GM19438 (cell line): ENCODE measurements around the gene USP4.
"Not testable (repeated sequence)": the region's sequence is repeated elsewhere in the genome, so short reads cannot be mapped to it uniquely, and the experiment has no call there.

Experiments used
- ATAC-seq: cut with Tn5 transposase; IDR thresholded peaks from one replicate; pipeline ENCODE4 v1.9.1; 2021; ENCODE audit warnings: low read depth; ENCODE audit not compliant: unreplicated experiment

The USP4 gene

DNA sequence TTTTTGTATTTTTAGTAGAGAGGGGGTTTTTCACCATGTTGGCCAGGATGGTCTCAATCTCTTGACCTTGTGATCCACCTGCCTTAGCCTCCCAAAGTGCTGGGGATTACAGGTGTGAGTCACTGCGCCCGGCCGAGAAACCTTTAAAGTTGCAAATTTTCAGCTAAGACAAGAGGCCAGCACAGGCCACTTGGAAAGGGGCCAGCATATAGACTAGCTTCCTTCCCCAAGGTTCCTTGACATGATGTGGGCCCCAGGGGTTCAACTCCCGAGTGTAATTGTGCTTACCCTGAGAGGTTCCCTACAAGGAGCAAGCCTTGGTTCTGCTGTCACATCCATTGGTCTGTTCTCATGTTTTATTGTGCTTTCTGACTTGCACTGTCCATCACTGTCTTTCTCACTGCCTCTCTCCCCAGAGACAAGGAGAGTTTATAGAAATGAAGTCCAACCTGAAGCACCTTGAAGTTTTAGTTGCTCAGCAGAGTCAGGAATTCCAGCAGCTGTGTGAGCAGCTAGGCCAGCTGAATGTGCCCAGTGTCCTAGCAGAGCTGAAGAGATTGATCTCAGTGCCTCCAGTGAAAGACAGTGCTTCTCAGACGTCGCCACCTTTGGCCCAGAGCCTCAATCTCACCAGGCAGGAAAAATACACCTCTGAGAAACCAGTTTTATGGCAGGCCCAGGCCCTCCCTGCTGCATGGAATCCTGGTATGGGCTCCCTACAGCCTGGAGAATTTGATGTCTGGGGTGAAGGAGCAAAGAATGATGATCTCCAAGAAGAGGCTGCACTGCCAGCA is 83.9 kb downstream of the USP4 start:
- ATAC-seq: no peak

DNA sequence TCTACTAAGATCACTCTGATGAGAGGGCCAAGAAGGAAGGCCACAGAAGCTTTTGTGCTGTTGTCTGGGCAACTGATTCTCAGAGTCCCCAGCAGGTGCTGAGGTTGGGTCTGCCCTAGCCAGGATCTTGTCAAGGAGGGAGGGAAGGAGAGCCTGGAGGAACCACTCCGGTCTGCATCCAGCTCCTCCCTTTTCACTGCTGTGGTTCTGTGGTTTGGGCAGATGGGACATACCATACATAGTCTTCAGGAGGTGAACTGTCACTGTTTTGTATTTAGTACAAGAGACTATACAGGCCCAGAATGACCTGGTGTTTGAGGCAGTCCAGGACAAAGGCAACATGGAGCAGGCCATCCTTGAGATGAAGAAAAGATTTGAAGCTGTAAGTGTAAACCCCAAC is 84.7 kb downstream of the USP4 start:
- ATAC-seq: no peak

DNA sequence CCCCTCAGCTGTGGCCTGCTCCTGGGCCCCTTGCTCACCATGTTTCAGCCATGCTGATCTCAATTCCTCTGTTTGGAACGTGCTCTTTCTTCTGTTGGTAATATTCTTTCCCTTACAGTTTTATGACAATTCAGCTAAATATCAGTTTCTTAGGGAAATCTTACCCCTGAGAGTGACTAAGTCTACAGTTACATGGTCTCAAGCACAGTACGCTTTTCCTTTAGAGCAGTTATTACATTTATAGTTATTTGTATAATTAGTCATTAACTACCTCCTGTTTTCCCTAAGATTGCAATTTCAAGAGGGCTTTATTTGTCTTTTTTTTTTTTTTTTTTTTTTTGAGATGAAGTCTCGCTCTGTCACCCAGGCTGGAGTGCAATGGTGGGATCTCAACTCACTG is 86.3 kb downstream of the USP4 start:
- no peak for ATAC-seq

DNA sequence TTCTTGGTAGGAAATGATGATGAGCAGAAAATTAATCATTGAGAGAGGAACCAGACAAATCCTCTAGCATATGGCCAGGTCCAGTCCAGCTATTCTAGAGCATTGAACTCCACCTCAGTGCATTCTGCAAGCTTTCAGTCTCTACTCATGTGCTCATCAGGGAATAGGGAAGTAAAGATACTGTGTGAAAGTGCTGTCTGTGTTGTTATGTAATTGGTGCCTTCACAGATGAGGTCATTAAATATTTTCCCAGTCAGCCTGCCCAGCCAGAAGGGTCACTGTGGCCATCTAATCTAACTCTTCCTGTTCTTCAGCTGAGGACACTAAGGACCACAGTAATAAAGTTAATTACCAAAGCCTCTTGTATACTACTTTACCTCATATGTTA is 91.0 kb downstream of the USP4 start:
- no peak for ATAC-seq

DNA sequence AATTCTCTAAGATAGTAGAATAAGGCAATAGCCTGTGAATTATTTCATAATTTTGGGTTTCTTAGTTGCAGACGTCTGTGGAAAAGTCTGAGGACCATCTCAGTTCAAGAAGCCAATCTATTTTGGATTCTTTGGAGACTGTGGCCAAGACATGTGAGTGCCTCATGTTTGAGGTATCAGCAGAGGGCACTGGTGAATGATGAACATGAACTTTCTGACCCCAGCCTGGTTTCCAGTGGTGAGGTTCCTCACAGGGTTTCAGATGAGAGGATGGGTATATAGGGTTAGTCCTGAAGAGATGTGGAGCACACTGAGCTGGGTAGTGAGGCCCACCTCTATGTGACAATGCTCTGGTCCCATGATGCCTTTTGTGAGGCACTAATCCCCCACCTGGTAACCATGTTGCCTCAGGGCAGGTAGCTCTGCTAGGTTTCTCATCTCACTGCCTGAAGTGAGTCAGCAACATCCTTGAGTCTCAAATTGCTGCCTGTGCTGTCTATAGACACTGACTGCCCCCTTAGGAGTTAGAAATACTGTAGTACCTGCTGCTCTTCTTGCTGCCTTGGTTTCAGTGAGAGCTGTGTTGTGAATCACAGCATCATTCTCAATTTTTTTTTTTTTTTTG is 95.2 kb downstream of the USP4 start:
- no peak for ATAC-seq

DNA sequence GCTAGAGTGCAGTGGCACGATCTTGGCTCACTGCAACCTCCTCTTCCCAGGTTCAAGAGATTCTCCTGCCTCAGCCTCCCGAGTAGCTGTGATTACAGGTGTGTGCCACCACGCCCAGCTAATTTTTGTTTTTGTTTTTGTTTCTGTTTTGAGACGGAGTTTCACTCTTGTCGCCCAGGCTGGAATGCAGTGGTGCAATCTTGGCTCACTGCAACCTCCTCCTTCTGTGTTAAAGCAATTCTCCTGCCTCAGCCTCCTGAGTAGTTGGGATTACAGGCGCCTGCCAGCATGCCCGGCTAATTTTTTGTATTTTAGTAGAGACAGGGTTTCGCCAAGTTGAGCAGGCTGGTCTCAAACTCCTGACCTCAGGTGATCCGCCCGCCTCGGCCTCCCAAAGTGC is 99.8 kb downstream of the USP4 start:
- not testable (repeated sequence) for ATAC-seq

- no peak for ATAC-seq
Measured at GRCh38 chr3:49238274-49239127, 101.4 kb downstream of the USP4 start.

- no peak for ATAC-seq
Measured at GRCh38 chr3:49237344-49237743, 102.5 kb downstream of the USP4 start.

- ATAC-seq: no peak
Measured at GRCh38 chr3:49236226-49236625, 103.6 kb downstream of the USP4 start.

- ATAC-seq: not testable (repeated sequence)
Measured at GRCh38 chr3:49228817-49229216, 111.0 kb downstream of the USP4 start.
